ENCODE results near the gene AGBL1.

GRCh38 chr15:86797135-86797534, 717.5 kb downstream of the AGBL1 start:
- TF ChIP-seq CTCF (IDR thresholded peaks at IDR 0.05; ENCODE audit: insufficient read depth, low read depth, low read length) (no peak), EZH2 (IDR thresholded peaks at IDR 0.05; ENCODE audit: insufficient read depth, low read length) (no peak)
